Erythroblast (primary cell): ENCODE data around the gene SNX4.

Experiments used
- GATA1 ChIP-seq: IDR thresholded peaks from 2 replicates; pipeline ENCODE4 v1.6.1; 2011; ENCODE audit warnings: low read depth, mild to moderate bottlenecking, control low read depth, low read length, moderate library complexity
- POLR2A ChIP-seq: IDR thresholded peaks from 2 replicates; pipeline ENCODE4 v1.6.1; 2011; ENCODE audit warnings: mild to moderate bottlenecking, low read length

DNA sequence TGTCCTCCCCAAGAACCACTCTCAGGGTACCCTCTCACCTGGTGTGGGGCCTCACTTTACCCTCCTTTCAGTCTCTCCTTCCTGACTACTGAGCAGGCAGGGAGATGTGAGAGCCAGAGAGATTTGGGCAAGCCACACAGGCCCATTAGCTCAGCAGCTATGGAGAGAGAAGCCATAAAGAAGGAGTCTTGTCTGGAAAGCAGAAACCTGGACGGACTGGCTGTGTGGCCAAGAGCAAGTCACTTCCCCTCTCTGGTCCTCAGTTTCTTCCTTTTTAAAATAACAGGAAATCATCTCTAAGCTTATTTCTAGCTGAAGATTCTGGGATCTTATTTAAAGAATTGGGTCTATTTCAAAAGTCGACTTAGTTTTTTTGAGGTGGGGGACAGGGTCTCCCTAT, 79.0 kb downstream of the SNX4 start:
- TF ChIP-seq POLR2A (no peak), GATA1 (no peak)
